MM.1S (cell line): Measurements from ENCODE around the gene GEMIN2.

Experiments
- DNase-seq: peaks from one replicate; pipeline ENCODE4 v3.0.0-alpha.2; 2015
- H2AFZ ChIP-seq: fragments of 300-600 bp; sonication (generic); 2 replicates; pipeline ENCODE4 v1.6.0; 2016; ENCODE audit warnings: antibody characterized with exemption, low read length
- H3F3A ChIP-seq: fragments of 300-600 bp; sonication (generic); 2 replicates; pipeline ENCODE4 v1.6.1; 2016; ENCODE audit warnings: mild to moderate bottlenecking, antibody characterized with exemption, low read length, moderate library complexity, mixed read lengths; ENCODE audit not compliant: insufficient read depth
- H3K27ac ChIP-seq: fragments of 300-600 bp; sonication (generic); 2 replicates; pipeline ENCODE4 v1.5.1; 2016; ENCODE audit warnings: mild to moderate bottlenecking, low read length
- H3K27me3 ChIP-seq: fragments of 300-600 bp; sonication (generic); replicated peaks from 2 replicates; pipeline ENCODE4 v1.6.0; 2016; ENCODE audit warnings: low read length; ENCODE audit not compliant: insufficient read depth
- H3K36me3 ChIP-seq: fragments of 300-600 bp; sonication (generic); replicated peaks from 2 replicates; pipeline ENCODE4 v1.6.1; 2016; ENCODE audit warnings: mild to moderate bottlenecking, low read length, mixed read lengths; ENCODE audit not compliant: insufficient read depth
- H3K4me1 ChIP-seq: fragments of 300-600 bp; sonication (generic); 2 replicates; pipeline ENCODE4 v1.6.1; 2016; ENCODE audit warnings: low read length, mixed read lengths
- H3K4me2 ChIP-seq: fragments of 300-600 bp; sonication (generic); 2 replicates; pipeline ENCODE4 v1.6.0; 2016; ENCODE audit warnings: low read depth, low read length
- H3K4me3 ChIP-seq: fragments of 300-600 bp; sonication (generic); 2 replicates; pipeline ENCODE4 v1.5.1; 2016; ENCODE audit warnings: low read length, mixed read lengths
- H3K79me2 ChIP-seq: fragments of 300-600 bp; sonication (generic); 2 replicates; pipeline ENCODE4 v1.6.1; 2016; ENCODE audit warnings: mixed run types, low read length, mixed read lengths
- H3K9ac ChIP-seq: fragments of 300-600 bp; sonication (generic); 2 replicates; pipeline ENCODE4 v1.6.1; 2016; ENCODE audit warnings: low read length, mixed read lengths
- H3K9me2 ChIP-seq: fragments of 300-600 bp; sonication (generic); replicated peaks from 2 replicates; pipeline ENCODE4 v1.6.1; 2016; ENCODE audit warnings: mild to moderate bottlenecking, low read length, mixed read lengths; ENCODE audit not compliant: insufficient read depth
- H3K9me3 ChIP-seq: fragments of 300-600 bp; sonication (generic); replicated peaks from 2 replicates; pipeline ENCODE4 v1.6.1; 2016; ENCODE audit warnings: mild to moderate bottlenecking, low read length, mixed read lengths; ENCODE audit not compliant: insufficient read depth
- H4K20me1 ChIP-seq: fragments of 300-600 bp; sonication (generic); 2 replicates; pipeline ENCODE4 v1.6.1; 2016; ENCODE audit warnings: mild to moderate bottlenecking, low read length, moderate library complexity, mixed read lengths; ENCODE audit not compliant: insufficient read depth
- CTCF ChIP-seq: fragments of 300-600 bp; sonication (generic); IDR thresholded peaks from 2 replicates; pipeline ENCODE4 v1.5.1; 2016; ENCODE audit warnings: antibody characterized with exemption, low read length, mixed read lengths
- EZH2 ChIP-seq: fragments of 300-600 bp; sonication (generic); optimal IDR thresholded peaks from 2 replicates; pipeline ENCODE3; 2017; ENCODE audit warnings: low read depth, mild to moderate bottlenecking, antibody characterized with exemption, low read length, mixed read lengths
- EZH2phosphoT487 ChIP-seq: fragments of 300-600 bp; sonication (generic); IDR thresholded peaks from 2 replicates; pipeline ENCODE4 v1.6.1; 2018; ENCODE audit warnings: antibody characterized with exemption, low read length

The GEMIN2 gene

GRCh38 chr14:39154594-39155189, 40.6 kb downstream of the GEMIN2 start:
- no peaks in the 10 kb centered on the region for H3K4me1 ChIP-seq
- no peak overlapping the region for H3K9ac ChIP-seq
- H3K36me3 ChIP-seq: no peaks in the 10 kb centered on the region
- DNase-seq: no peak
- H3K4me3 ChIP-seq: no peak overlapping the region
- no peak overlapping the region for H3K27ac ChIP-seq
- no peaks in the 10 kb centered on the region for H3K27me3 ChIP-seq
- H3K79me2 ChIP-seq: no peaks in the 10 kb centered on the region
- no peaks in the 10 kb centered on the region for H3K9me3 ChIP-seq
- TF ChIP-seq EZH2phosphoT487 (no peak), CTCF (no peak), EZH2 (no peak)
- H3F3A ChIP-seq: no peaks in the 10 kb centered on the region
- H3K9me2 ChIP-seq: no peaks in the 10 kb centered on the region
- no peak overlapping the region for H3K4me2 ChIP-seq
- no peak overlapping the region for H2AFZ ChIP-seq
- H4K20me1 ChIP-seq: no peaks in the 10 kb centered on the region

GRCh38 chr14:39157491-39157890, 43.4 kb downstream of the GEMIN2 start:
- no peaks in the 10 kb centered on the region for H3K79me2 ChIP-seq
- no peak overlapping the region for H3K4me2 ChIP-seq
- H3F3A ChIP-seq: no peaks in the 10 kb centered on the region

GRCh38 chr14:39158222-39158858, 44.2 kb downstream of the GEMIN2 start:
- no peaks in the 10 kb centered on the region for H4K20me1 ChIP-seq
- H3K79me2 ChIP-seq: no peaks in the 10 kb centered on the region
- no peak overlapping the region for H3K27ac ChIP-seq
- no peak overlapping the region for H3K4me2 ChIP-seq
- H3K27me3 ChIP-seq: no peaks in the 10 kb centered on the region
- no peaks in the 10 kb centered on the region for H3K36me3 ChIP-seq
- TF ChIP-seq EZH2 (no peak), CTCF (no peak), EZH2phosphoT487 (no peak)
- no peak overlapping the region for H3K4me3 ChIP-seq
- no peak overlapping the region for H2AFZ ChIP-seq
- no peak for DNase-seq
- no peaks in the 10 kb centered on the region for H3K9me3 ChIP-seq
- H3K9me2 ChIP-seq: no peaks in the 10 kb centered on the region
- H3K9ac ChIP-seq: no peak overlapping the region
- H3K4me1 ChIP-seq: no peaks in the 10 kb centered on the region
- no peaks in the 10 kb centered on the region for H3F3A ChIP-seq

More at GRCh38 chr14:39157491-39157890, 43.4 kb downstream of the GEMIN2 start:
- no peaks in the 10 kb centered on the region for H3K4me1 ChIP-seq
- no peak overlapping the region for H3K27ac ChIP-seq
- H3K9me3 ChIP-seq: no peaks in the 10 kb centered on the region
- no peak overlapping the region for H3K4me3 ChIP-seq
- H3K36me3 ChIP-seq: no peaks in the 10 kb centered on the region
- H3K27me3 ChIP-seq: no peaks in the 10 kb centered on the region
- H2AFZ ChIP-seq: no peak overlapping the region
- no peaks in the 10 kb centered on the region for H3K9me2 ChIP-seq
- H3K9ac ChIP-seq: no peak overlapping the region
- TF ChIP-seq CTCF: no peak
- TF ChIP-seq EZH2: no peak
- no peak for TF ChIP-seq EZH2phosphoT487
- DNase-seq: no peak
- H4K20me1 ChIP-seq: no peaks in the 10 kb centered on the region
